Right ventricle myocardium inferior (tissue), 1 donor: Measurements from ENCODE around the gene PTPRD. TPM values are rescaled to one million over a fixed set of nuclear protein-coding genes. Genes with fewer than 3 reads are reported as not detected.

Experiments
- ATAC-seq: fragments of 200-7000 bp; cut with Tn5 transposase; one replicate; pipeline ENCODE4 v1.9.1; 2020; ENCODE audit warnings: mild to moderate bottlenecking, moderate library complexity
- DNase-seq: peaks from one replicate; pipeline ENCODE4 v3.0.0; 2021; ENCODE audit errors: missing footprints
- intact Hi-C: fragments of 100-400 bp; cut with DNase I; formaldehyde crosslinking; loops from one replicate; pipeline ENCODE4 v1.11.0; 2022
- total RNA-seq: library from RNA; stranded (reverse); fragmentation: NEBNext Ultra II Directional; extraction: Animal tissue kit (Norgen Biotek cat#: 25700); gene quantifications from one replicate; pipeline ENCODE4 v1.2.1, GENCODE V29; 2021
- donor health status: DM: no; HTN: yes; CAD: no; lungs with severe emphysema.

PTPRD gene
- total RNA-seq, 1 donor from 2014 or later, result 13.3 TPM

GRCh38 chr9:8395022-8395421 is 2217.8 kb downstream of the PTPRD start:
- DNase-seq (no peak), ATAC-seq (no peak)
- intact Hi-C loops, result no loop called here

GRCh38 chr9:8394341-8394740 is 2218.5 kb downstream of the PTPRD start:
- intact Hi-C loops, result no loop called here
- no peak for ATAC-seq

GRCh38 chr9:8392866-8393265 is 2219.9 kb downstream of the PTPRD start:
- intact Hi-C loops, result no loop called here
- DNase-seq (no peak), ATAC-seq (no peak)

More at GRCh38 chr9:8394341-8394740, 2218.5 kb downstream of the PTPRD start:
- no peak for DNase-seq

GRCh38 chr9:8391566-8391965 is 2221.2 kb downstream of the PTPRD start:
- DNase-seq, result no peak
- ATAC-seq, result no peak
- intact Hi-C loops, result no loop called here

GRCh38 chr9:8391132-8391531 is 2221.7 kb downstream of the PTPRD start:
- DNase-seq (no peak), ATAC-seq (no peak)
- intact Hi-C loops, result no loop called here

GRCh38 chr9:8390571-8390970 is 2222.2 kb downstream of the PTPRD start:
- ATAC-seq, result no peak
- intact Hi-C loops, result no loop called here

GRCh38 chr9:8389531-8389930 is 2223.3 kb downstream of the PTPRD start:
- intact Hi-C loops, result no loop called here
- no peak for DNase-seq
- no peak for ATAC-seq

More at GRCh38 chr9:8390571-8390970, 2222.2 kb downstream of the PTPRD start:
- DNase-seq, result no peak

GRCh38 chr9:8388132-8388531 is 2224.7 kb downstream of the PTPRD start:
- ATAC-seq, result no peak
- no peak for DNase-seq
- intact Hi-C loops, result no loop called here

GRCh38 chr9:8384091-8384490 is 2228.7 kb downstream of the PTPRD start:
- intact Hi-C loops, result no loop called here
- ATAC-seq (no peak), DNase-seq (no peak)

- intact Hi-C loops, result no loop called here
- no peak for ATAC-seq
Observed at GRCh38 chr9:8382777-8383527, 2229.8 kb downstream of the PTPRD start.

GRCh38 chr9:8382266-8382665 is 2230.5 kb downstream of the PTPRD start:
- no peak for ATAC-seq
- DNase-seq, result no peak
- intact Hi-C loops, result no loop called here

More at GRCh38 chr9:8382777-8383527, 2229.8 kb downstream of the PTPRD start:
- no peak for DNase-seq

- ATAC-seq (no peak), DNase-seq (no peak)
- intact Hi-C loops, result no loop called here
Observed at GRCh38 chr9:8381601-8382000, 2231.2 kb downstream of the PTPRD start.

- ATAC-seq (no peak), DNase-seq (no peak)
- intact Hi-C loops, result no loop called here
Observed at GRCh38 chr9:8374471-8374870, 2238.3 kb downstream of the PTPRD start.

GRCh38 chr9:8371686-8372085 is 2241.1 kb downstream of the PTPRD start:
- DNase-seq (no peak), ATAC-seq (no peak)
- intact Hi-C loops, result no loop called here

GRCh38 chr9:8366161-8366926 is 2246.5 kb downstream of the PTPRD start:
- intact Hi-C loops, result no loop called here
- DNase-seq, result no peak
- no peak for ATAC-seq

- DNase-seq (no peak), ATAC-seq (no peak)
- intact Hi-C loops, result no loop called here
Observed at GRCh38 chr9:8365466-8366160, 2247.2 kb downstream of the PTPRD start.

- no peak for ATAC-seq
Observed at GRCh38 chr9:8365029-8365428, 2247.8 kb downstream of the PTPRD start.

GRCh38 chr9:8364026-8364752 is 2248.6 kb downstream of the PTPRD start:
- DNase-seq, result no peak
- no peak for ATAC-seq
- intact Hi-C loops, result no loop called here

More at GRCh38 chr9:8365029-8365428, 2247.8 kb downstream of the PTPRD start:
- DNase-seq, result no peak
- intact Hi-C loops, result no loop called here

- ATAC-seq (no peak), DNase-seq (no peak)
- intact Hi-C loops, result no loop called here
Observed at GRCh38 chr9:8362250-8362649, 2250.6 kb downstream of the PTPRD start.
